ENCODE data around the gene ANGPTL2.

ANGPTL2 gene

DNA sequence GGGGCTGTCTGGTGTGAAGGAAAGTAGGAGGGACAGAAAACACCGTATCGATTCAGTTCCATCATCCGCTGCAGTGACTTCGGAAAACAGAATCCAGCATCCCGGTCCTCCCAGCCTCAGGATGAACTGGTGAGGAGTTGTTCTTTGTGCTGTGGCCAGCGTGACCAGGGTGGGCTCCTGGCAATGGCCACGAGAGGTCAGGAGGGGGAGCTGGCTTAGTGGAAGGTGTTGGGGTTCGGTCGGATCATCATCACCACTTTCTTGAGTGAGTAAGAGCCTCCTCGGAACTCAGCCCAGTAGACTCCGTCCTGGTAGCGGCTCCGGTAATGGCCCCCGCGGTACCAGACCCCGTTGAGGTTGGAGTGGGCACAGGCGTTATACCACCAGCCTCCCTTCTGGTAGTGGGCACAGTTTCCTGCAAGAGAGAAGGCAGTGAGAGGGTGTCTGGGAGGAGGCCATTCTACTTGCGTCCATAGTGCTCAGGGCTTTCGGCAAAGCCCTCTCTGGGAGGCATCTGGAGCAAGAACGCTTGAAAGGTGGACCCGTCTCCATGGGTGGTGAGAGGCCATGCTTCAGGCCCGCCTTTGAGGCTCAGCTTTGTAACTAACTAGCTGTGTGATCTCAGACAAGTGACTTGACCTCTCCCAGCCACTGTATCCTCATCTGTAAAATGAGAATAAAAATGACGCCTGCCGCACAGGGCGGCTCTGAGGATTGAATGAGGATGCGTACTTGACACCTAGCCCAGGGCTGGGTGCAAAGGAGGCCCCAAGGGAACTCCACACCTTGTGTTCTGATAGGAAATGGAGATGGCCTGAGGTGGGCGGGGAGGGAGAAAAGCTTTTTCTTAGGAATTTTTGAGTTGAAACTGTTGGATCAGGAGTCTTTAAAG, 33.5 kb downstream of the ANGPTL2 start:
- no peak overlapping the region for H2AK5ac ChIP-seq (ENCODE audit: low read length)
- no peak overlapping the region for H4K12ac ChIP-seq (ENCODE audit: low read depth, low read length)
- no peak overlapping the region for H2AFZ ChIP-seq (ENCODE audit: insufficient read depth, low read length, poor library complexity)
- no CpG with 5 or more reads among the region's 27 CpGs for WGBS (ENCODE audit: extremely low coverage, insufficient coverage, insufficient read length)
- H2BK120ac ChIP-seq (ENCODE audit: insufficient read depth, low read length, poor library complexity) = no peak overlapping the region
- H4K8ac ChIP-seq (ENCODE audit: low read depth, low read length) = no peak overlapping the region
- no peaks in the 10 kb centered on the region for H3K79me2 ChIP-seq (ENCODE audit: control insufficient read depth, insufficient read depth, low read length, poor library complexity)
- H3K27me3 ChIP-seq (ENCODE audit: insufficient read depth, low read length) = no peaks in the 10 kb centered on the region
- no peak overlapping the region for H3K4ac ChIP-seq (ENCODE audit: low read depth, low read length)
- H3K23ac ChIP-seq (ENCODE audit: low read length) = no peak overlapping the region
- peaks cover 2% of the 10 kb centered on the region for H3K9me3 ChIP-seq (ENCODE audit: insufficient read depth, low read depth, low read length)
- no peak overlapping the region for H4K91ac ChIP-seq (ENCODE audit: low read depth, low read length)
- H3K36me3 ChIP-seq (ENCODE audit: control insufficient read depth in 1 of 2, insufficient read depth in 2 of 2, low read length in 2 of 2) = peaks cover 0 to 2% of the 10 kb centered on the region in 2 experiments
- no peak overlapping the region for H3K27ac ChIP-seq (ENCODE audit: low read depth, low read length)
- H3K4me3 ChIP-seq (ENCODE audit: low read depth, low read length) = no peak overlapping the region
- no peak overlapping the region for H2BK12ac ChIP-seq (ENCODE audit: low read length)
- no peaks in the 10 kb centered on the region for H3K79me1 ChIP-seq (ENCODE audit: low read length)
- no peak overlapping the region for H3K14ac ChIP-seq (ENCODE audit: low read length)
- no peak for DNase-seq
- no peak overlapping the region for H3K4me2 ChIP-seq (ENCODE audit: low read length)
- H3K9ac ChIP-seq (ENCODE audit: low read length) = no peak overlapping the region
- H3K4me1 ChIP-seq (ENCODE audit: control insufficient read depth in 1 of 2, insufficient read depth in 2 of 2, low read length in 2 of 2) = peaks cover 5% of the 10 kb centered on the region in 2 experiments
- no peak overlapping the region for H3K18ac ChIP-seq (ENCODE audit: low read length)
- H2BK5ac ChIP-seq (ENCODE audit: low read depth, low read length, poor library complexity) = no peak overlapping the region

DNA sequence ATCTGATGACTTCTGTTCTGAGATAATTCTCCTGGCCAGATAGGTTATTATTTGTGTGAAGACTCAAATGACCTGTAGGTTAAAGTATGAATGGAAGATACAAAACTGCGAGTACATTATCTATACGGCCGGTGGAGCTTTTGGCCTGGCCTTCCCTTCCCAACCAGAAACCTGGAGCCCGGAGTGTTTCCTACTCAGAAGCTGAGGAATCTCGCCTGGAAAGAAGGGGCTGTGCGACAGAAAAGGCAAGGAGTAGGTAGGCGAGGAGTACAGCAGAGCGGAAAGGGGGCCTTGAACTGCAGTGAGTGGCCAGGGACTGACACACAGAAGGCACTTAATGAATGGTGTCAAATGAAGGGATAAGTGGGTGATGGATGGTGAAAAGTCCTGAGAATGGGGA, 34.6 kb downstream of the ANGPTL2 start:
- Histone ChIP-seq H2BK5ac (ENCODE audit: low read depth, low read length, poor library complexity) (no peak overlapping the region), H4K8ac (ENCODE audit: low read depth, low read length) (no peak overlapping the region), H4K12ac (ENCODE audit: low read depth, low read length) (no peak overlapping the region), H2AK5ac (ENCODE audit: low read length) (no peak overlapping the region), H3K14ac (ENCODE audit: low read length) (no peak overlapping the region), H3K4me3 (ENCODE audit: low read depth, low read length) (peak overlapping the region; percentile 57), H3K79me2 (ENCODE audit: control insufficient read depth, insufficient read depth, low read length, poor library complexity) (no peaks in the 10 kb centered on the region), H2AFZ (ENCODE audit: insufficient read depth, low read length, poor library complexity) (no peak overlapping the region), H3K4me1 (ENCODE audit: control insufficient read depth in 1 of 2, insufficient read depth in 2 of 2, low read length in 2 of 2) (peaks cover 9 to 12% of the 10 kb centered on the region in 2 experiments), H4K91ac (ENCODE audit: low read depth, low read length) (no peak overlapping the region), H3K9ac (ENCODE audit: low read length) (no peak overlapping the region), H3K4ac (ENCODE audit: low read depth, low read length) (no peak overlapping the region), H3K18ac (ENCODE audit: low read length) (no peak overlapping the region), H2BK120ac (ENCODE audit: insufficient read depth, low read length, poor library complexity) (no peak overlapping the region), H2BK12ac (ENCODE audit: low read length) (no peak overlapping the region), H3K27me3 (ENCODE audit: insufficient read depth, low read length) (no peaks in the 10 kb centered on the region), H3K79me1 (ENCODE audit: low read length) (no peaks in the 10 kb centered on the region), H3K27ac (ENCODE audit: low read depth, low read length) (no peak overlapping the region), H3K36me3 (ENCODE audit: control insufficient read depth in 1 of 2, insufficient read depth in 2 of 2, low read length in 2 of 2) (peaks cover 0 to 2% of the 10 kb centered on the region in 2 experiments), H3K4me2 (ENCODE audit: low read length) (no peak overlapping the region), H3K9me3 (ENCODE audit: insufficient read depth, low read depth, low read length) (peaks cover 2% of the 10 kb centered on the region), H3K23ac (ENCODE audit: low read length) (no peak overlapping the region)
- no CpG with 5 or more reads among the region's 8 CpGs for WGBS (ENCODE audit: extremely low coverage, insufficient coverage, insufficient read length)
- no peak for DNase-seq

DNA sequence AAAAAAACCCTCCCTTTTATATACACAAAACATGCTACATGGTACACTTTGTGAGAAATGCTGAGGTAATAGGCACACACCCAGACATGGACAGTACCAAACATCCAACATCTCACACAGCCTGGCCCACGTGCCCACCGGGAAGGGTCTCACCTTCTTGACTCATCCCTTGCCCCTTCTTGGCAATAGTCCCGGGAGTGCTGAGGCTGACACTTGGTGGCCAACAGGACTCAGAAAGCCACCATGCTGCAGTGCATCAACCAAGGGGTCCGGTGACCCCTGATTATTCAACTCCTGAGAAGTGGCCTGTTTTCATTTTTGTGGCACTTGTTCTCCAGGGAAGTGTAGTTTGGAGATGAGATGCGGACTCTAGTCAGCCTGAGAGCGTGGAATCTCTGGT, 35.0 kb downstream of the ANGPTL2 start:
- Histone ChIP-seq H2BK5ac (ENCODE audit: low read depth, low read length, poor library complexity) (no peak overlapping the region), H3K36me3 (ENCODE audit: control insufficient read depth in 1 of 2, insufficient read depth in 2 of 2, low read length in 2 of 2) (peaks cover 0 to 2% of the 10 kb centered on the region in 2 experiments), H2BK120ac (ENCODE audit: insufficient read depth, low read length, poor library complexity) (no peak overlapping the region), H3K4me1 (ENCODE audit: control insufficient read depth in 1 of 2, insufficient read depth in 2 of 2, low read length in 2 of 2) (peaks cover 9 to 12% of the 10 kb centered on the region in 2 experiments), H3K9ac (ENCODE audit: low read length) (no peak overlapping the region), H3K27me3 (ENCODE audit: insufficient read depth, low read length) (no peaks in the 10 kb centered on the region), H3K4me3 (ENCODE audit: low read depth, low read length) (no peak overlapping the region), H3K23ac (ENCODE audit: low read length) (no peak overlapping the region), H3K4me2 (ENCODE audit: low read length) (no peak overlapping the region), H3K27ac (ENCODE audit: low read depth, low read length) (no peak overlapping the region), H3K79me2 (ENCODE audit: control insufficient read depth, insufficient read depth, low read length, poor library complexity) (no peaks in the 10 kb centered on the region), H3K14ac (ENCODE audit: low read length) (no peak overlapping the region), H3K4ac (ENCODE audit: low read depth, low read length) (no peak overlapping the region), H2AFZ (ENCODE audit: insufficient read depth, low read length, poor library complexity) (no peak overlapping the region), H4K8ac (ENCODE audit: low read depth, low read length) (no peak overlapping the region), H2AK5ac (ENCODE audit: low read length) (no peak overlapping the region), H4K91ac (ENCODE audit: low read depth, low read length) (no peak overlapping the region), H2BK12ac (ENCODE audit: low read length) (no peak overlapping the region), H3K79me1 (ENCODE audit: low read length) (no peaks in the 10 kb centered on the region), H3K9me3 (ENCODE audit: insufficient read depth, low read depth, low read length) (peaks cover 2% of the 10 kb centered on the region), H4K12ac (ENCODE audit: low read depth, low read length) (no peak overlapping the region), H3K18ac (ENCODE audit: low read length) (no peak overlapping the region)
- no peak for DNase-seq
- WGBS (ENCODE audit: extremely low coverage, insufficient coverage, insufficient read length) = no CpG with 5 or more reads among the region's 6 CpGs

DNA sequence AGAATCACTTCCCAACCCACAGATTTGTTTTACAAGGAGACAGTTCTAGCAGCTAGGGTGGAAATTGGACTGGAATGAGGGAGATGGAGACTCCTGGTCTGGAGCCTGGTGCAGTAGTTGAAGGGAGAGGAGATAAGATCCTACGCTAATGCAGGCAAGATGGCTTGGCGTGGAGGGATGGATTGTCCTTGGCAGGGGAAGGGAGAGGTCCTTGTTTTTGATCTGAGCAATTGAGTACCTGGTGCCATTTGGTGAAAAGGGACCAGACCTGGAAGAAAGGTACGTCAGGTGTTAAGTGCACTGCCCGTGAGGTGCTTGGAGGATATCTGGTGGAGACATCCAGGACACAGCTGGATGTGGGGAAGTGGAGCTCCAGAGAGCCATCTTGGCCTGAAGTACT, 35.7 kb downstream of the ANGPTL2 start:
- Histone ChIP-seq H4K91ac (ENCODE audit: low read depth, low read length) (no peak overlapping the region), H3K79me2 (ENCODE audit: control insufficient read depth, insufficient read depth, low read length, poor library complexity) (no peaks in the 10 kb centered on the region), H4K12ac (ENCODE audit: low read depth, low read length) (no peak overlapping the region), H3K18ac (ENCODE audit: low read length) (no peak overlapping the region), H2AFZ (ENCODE audit: insufficient read depth, low read length, poor library complexity) (no peak overlapping the region), H3K9me3 (ENCODE audit: insufficient read depth, low read depth, low read length) (peaks cover 2% of the 10 kb centered on the region), H2BK5ac (ENCODE audit: low read depth, low read length, poor library complexity) (no peak overlapping the region), H2BK12ac (ENCODE audit: low read length) (no peak overlapping the region), H3K27me3 (ENCODE audit: insufficient read depth, low read length) (no peaks in the 10 kb centered on the region), H3K14ac (ENCODE audit: low read length) (no peak overlapping the region), H3K4me1 (ENCODE audit: control insufficient read depth in 1 of 2, insufficient read depth in 2 of 2, low read length in 2 of 2) (peaks cover 9 to 12% of the 10 kb centered on the region in 2 experiments), H3K79me1 (ENCODE audit: low read length) (no peaks in the 10 kb centered on the region), H2AK5ac (ENCODE audit: low read length) (no peak overlapping the region), H3K4me2 (ENCODE audit: low read length) (no peak overlapping the region), H3K36me3 (ENCODE audit: control insufficient read depth in 1 of 2, insufficient read depth in 2 of 2, low read length in 2 of 2) (peaks cover 0 to 2% of the 10 kb centered on the region in 2 experiments), H4K8ac (ENCODE audit: low read depth, low read length) (no peak overlapping the region), H3K23ac (ENCODE audit: low read length) (no peak overlapping the region), H2BK120ac (ENCODE audit: insufficient read depth, low read length, poor library complexity) (no peak overlapping the region), H3K27ac (ENCODE audit: low read depth, low read length) (no peak overlapping the region), H3K9ac (ENCODE audit: low read length) (no peak overlapping the region), H3K4ac (ENCODE audit: low read depth, low read length) (no peak overlapping the region), H3K4me3 (ENCODE audit: low read depth, low read length) (no peak overlapping the region)
- no CpG with 5 or more reads among the region's 4 CpGs for WGBS (ENCODE audit: extremely low coverage, insufficient coverage, insufficient read length)
- no peak for DNase-seq

Data from trophoblast cell (in vitro differentiated cells and primary cell).